IMR-90 (cell line): ENCODE results near the gene ATF7IP. TPM values are rescaled to one million over a fixed set of nuclear protein-coding genes. Genes with fewer than 3 reads are reported as not detected.

Source experiments
- ATAC-seq: fragments of 200-7000 bp; cut with Tn5 transposase; 2 replicates; pipeline ENCODE4 v1.9.1; 2020; ENCODE audit warnings: low read depth, mild to moderate bottlenecking, moderate library complexity
- BruUV-seq: library from RNA; stranded (reverse); fragments of 400-500 nt; replicated peaks from 2 replicates; lab custom pipeline; 2021; lab: Mats Ljungman, UMichigan
- CTCF ChIA-PET: fragments of 300-600 bp; formaldehyde crosslinking; extraction: SDS; loops from one replicate; lab custom pipeline; 2021; ENCODE audit warnings: antibody characterized with exemption; lab: Yijun Ruan, JAX
- POLR2A ChIA-PET: fragments of 300-600 bp; sonication (Branson Sonifier 250); formaldehyde crosslinking; loops from one replicate; lab custom pipeline; 2022; ENCODE audit warnings: antibody characterized with exemption; ENCODE audit not compliant: unreplicated experiment; lab: Charles Lee
- DNase-seq: peaks from one replicate; pipeline ENCODE4 v3.0.0; 2013
- H2AFZ ChIP-seq: replicated peaks from 2 replicates; pipeline ENCODE3; 2013; ENCODE audit warnings: low read length, mild to moderate bottlenecking; ENCODE audit not compliant: poor library complexity
- H2AK5ac ChIP-seq: 2 replicates; pipeline ENCODE4 v1.6.1; 2013; ENCODE audit warnings: low read depth, low read length, inconsistent platforms
- H2AK9ac ChIP-seq: replicated peaks from 2 replicates; pipeline ENCODE3; 2013; ENCODE audit warnings: mild to moderate bottlenecking, low read depth, low read length, moderate library complexity; ENCODE audit not compliant: poor library complexity
- H2BK120ac ChIP-seq: 2 replicates; pipeline ENCODE4 v1.6.1; 2013; ENCODE audit warnings: low read depth, low read length, inconsistent platforms
- H2BK15ac ChIP-seq: 3 replicates; pipeline ENCODE4 v1.6.1; 2013; ENCODE audit warnings: low read depth, low read length, inconsistent platforms
- H2BK20ac ChIP-seq: 2 replicates; pipeline ENCODE4 v1.6.1; 2013; ENCODE audit warnings: low read depth, mild to moderate bottlenecking, inconsistent platforms, low read length, moderate library complexity
- H2BK5ac ChIP-seq: 2 replicates; pipeline ENCODE4 v1.6.1; 2013; ENCODE audit warnings: mild to moderate bottlenecking, low read depth, low read length, inconsistent platforms; ENCODE audit not compliant: poor library complexity, severe bottlenecking
- H3K14ac ChIP-seq: replicated peaks from 2 replicates; pipeline ENCODE4 v1.6.1; 2013; ENCODE audit warnings: low read depth, low read length, inconsistent platforms
- H3K18ac ChIP-seq: 2 replicates; pipeline ENCODE4 v1.6.1; 2013; ENCODE audit warnings: low read depth, low read length, control low read depth
- H3K23ac ChIP-seq: 2 replicates; pipeline ENCODE4 v1.6.1; 2013; ENCODE audit warnings: low read depth, low read length, inconsistent platforms
- H3K27ac ChIP-seq: 2 replicates; pipeline ENCODE4 v1.5.1; 2013; ENCODE audit warnings: mild to moderate bottlenecking, control low read depth, low read length; ENCODE audit not compliant: insufficient read depth
- H3K27me3 ChIP-seq: 2 replicates; pipeline ENCODE4 v1.6.1; 2013; ENCODE audit warnings: low read length; ENCODE audit not compliant: control insufficient read depth, insufficient read depth
- H3K36me3 ChIP-seq: 2 replicates; pipeline ENCODE4 v1.6.1; 2013; ENCODE audit warnings: low read length, mixed read lengths; ENCODE audit not compliant: control insufficient read depth, insufficient read depth
- H3K4ac ChIP-seq: 2 replicates; pipeline ENCODE4 v1.6.1; 2013; ENCODE audit warnings: low read depth, low read length, inconsistent platforms
- H3K4me1 ChIP-seq: 2 replicates; pipeline ENCODE4 v1.6.1; 2013; ENCODE audit warnings: low read length, mixed read lengths; ENCODE audit not compliant: control insufficient read depth, insufficient read depth
- H3K4me2 ChIP-seq: 2 replicates; pipeline ENCODE4 v1.6.1; 2013; ENCODE audit warnings: low read depth, mild to moderate bottlenecking, control low read depth, low read length, moderate library complexity
- H3K4me3 ChIP-seq: 2 replicates; pipeline ENCODE4 v1.5.1; 2013; ENCODE audit warnings: low read depth, mild to moderate bottlenecking, control low read depth, low read length, moderate library complexity; ENCODE audit not compliant: insufficient read depth
- H3K56ac ChIP-seq: 2 replicates; pipeline ENCODE4 v1.6.1; 2013; ENCODE audit warnings: low read length, inconsistent platforms; ENCODE audit not compliant: insufficient read depth; ENCODE audit errors: extremely low read depth
- H3K79me1 ChIP-seq, 2 experiments: 2 replicates each; pipeline ENCODE4 v1.6.1; 2013; ENCODE audit warnings: low read length in 2 of 2, inconsistent platforms in 1 of 2, low read depth in 1 of 2
- H3K9ac ChIP-seq: 2 replicates; pipeline ENCODE4 v1.6.1; 2013; ENCODE audit warnings: low read depth, low read length, control low read depth
- H3K9me1 ChIP-seq: 2 replicates; pipeline ENCODE4 v1.6.1; 2013; ENCODE audit warnings: low read length, inconsistent platforms; ENCODE audit not compliant: insufficient read depth
- H3K9me3 ChIP-seq: 2 replicates; pipeline ENCODE4 v1.6.1; 2013; ENCODE audit warnings: low read length; ENCODE audit not compliant: control insufficient read depth, insufficient read depth
- H4K20me1 ChIP-seq: 2 replicates; pipeline ENCODE4 v1.6.1; 2013; ENCODE audit warnings: low read length, inconsistent platforms; ENCODE audit not compliant: insufficient read depth
- H4K5ac ChIP-seq: 2 replicates; pipeline ENCODE4 v1.6.1; 2013; ENCODE audit warnings: mild to moderate bottlenecking, low read depth, low read length, control low read depth
- H4K8ac ChIP-seq, 2 experiments: 2 replicates each; pipeline ENCODE4 v1.6.1; 2013; ENCODE audit warnings: low read depth in 2 of 2, low read length in 2 of 2, control low read depth in 1 of 2, inconsistent platforms in 1 of 2
- H4K91ac ChIP-seq: 2 replicates; pipeline ENCODE4 v1.6.1; 2013; ENCODE audit warnings: low read depth, low read length, inconsistent platforms; ENCODE audit not compliant: insufficient read depth
- BHLHE40 ChIP-seq: fragments of 150-350 bp; IDR thresholded peaks from 2 replicates; pipeline ENCODE4 v1.6.1; 2016; ENCODE audit warnings: mild to moderate bottlenecking, low read depth, low read length
- CEBPB ChIP-seq: IDR thresholded peaks from 2 replicates; pipeline ENCODE4 v1.6.1; 2012; ENCODE audit warnings: low read depth, low read length, improper control_type of control experiment
- CHD1 ChIP-seq: IDR thresholded peaks from 2 replicates; pipeline ENCODE4 v1.6.1; 2012; ENCODE audit warnings: low read depth, low read length, improper control_type of control experiment
- ELK1 ChIP-seq: fragments of 150-350 bp; IDR thresholded peaks from 2 replicates; pipeline ENCODE4 v1.6.1; 2016; ENCODE audit warnings: low read depth, mild to moderate bottlenecking, low read length, moderate library complexity, borderline replicate concordance
- FOS ChIP-seq: fragments of 150-350 bp; IDR thresholded peaks from 2 replicates; pipeline ENCODE4 v1.6.1; 2016; ENCODE audit warnings: low read depth, low read length
- MAFK ChIP-seq: IDR thresholded peaks from 2 replicates; pipeline ENCODE4 v1.6.1; 2012; ENCODE audit warnings: low read depth, low read length, improper control_type of control experiment
- MAZ ChIP-seq: IDR thresholded peaks from 2 replicates; pipeline ENCODE4 v1.6.1; 2012; ENCODE audit warnings: low read depth, mild to moderate bottlenecking, low read length, improper control_type of control experiment, moderate library complexity, borderline replicate concordance
- MXI1 ChIP-seq: IDR thresholded peaks from 2 replicates; pipeline ENCODE4 v1.6.1; 2012; ENCODE audit warnings: low read depth, mild to moderate bottlenecking, low read length, moderate library complexity, borderline replicate concordance
- NFE2L2 ChIP-seq: fragments of 150-350 bp; IDR thresholded peaks from 2 replicates; pipeline ENCODE4 v1.6.1; 2016; ENCODE audit warnings: low read depth, mild to moderate bottlenecking, low read length
- POLR2A ChIP-seq: IDR thresholded peaks from 2 replicates; pipeline ENCODE4 v1.6.1; 2012; ENCODE audit warnings: mild to moderate bottlenecking, low read depth, low read length
- RAD21 ChIP-seq: IDR thresholded peaks from 2 replicates; pipeline ENCODE4 v1.6.1; 2012; ENCODE audit warnings: low read length, improper control_type of control experiment
- RCOR1 ChIP-seq: IDR thresholded peaks from 2 replicates; pipeline ENCODE4 v1.6.1; 2012; ENCODE audit warnings: mild to moderate bottlenecking, low read length, improper control_type of control experiment; ENCODE audit not compliant: insufficient replicate concordance
- RFX5 ChIP-seq: IDR thresholded peaks from 2 replicates; pipeline ENCODE4 v1.8.0; 2012; ENCODE audit warnings: low read depth, mild to moderate bottlenecking, low read length, moderate library complexity
- SMC3 ChIP-seq: fragments of 150-350 bp; IDR thresholded peaks from 2 replicates; pipeline ENCODE4 v1.6.1; 2016; ENCODE audit warnings: low read depth, mild to moderate bottlenecking, antibody characterized with exemption, low read length, moderate library complexity
- USF2 ChIP-seq: fragments of 150-350 bp; IDR thresholded peaks from 2 replicates; pipeline ENCODE4 v1.6.1; 2017; ENCODE audit warnings: mild to moderate bottlenecking, antibody characterized with exemption, low read length, low read depth
- WGBS, 2 experiments: methylation state at CpG; one replicate each; pipeline versions ENCODE4 v1.1.5 to v1.1.7; 2013; ENCODE audit warnings: missing lambda C conversion rate in 2 of 2; ENCODE audit not compliant: insufficient read length in 1 of 2; ENCODE audit errors: extremely low coverage in 2 of 2; 5-methylcytosine and 5-hydroxymethylcytosine counted together
- dilution Hi-C: fragments of 300-500 bp; cut with HindIII; formaldehyde crosslinking; loops from one replicate; pipeline ENCODE4 v1.14.3; 2018; ENCODE audit warnings: low sequenced_read_pairs; ENCODE audit not compliant: unreplicated experiment
- in situ Hi-C: fragments of 300-500 bp; cut with MboI; formaldehyde crosslinking; loops from 3 replicates; pipeline ENCODE4 v1.14.3; 2019; ENCODE audit warnings: low sequenced_read_pairs, inconsistent platforms, mixed read lengths
- intact Hi-C: fragments of 100-400 bp; cut with micrococcal nuclease; formaldehyde crosslinking; loops from 2 replicates; pipeline ENCODE4 v1.10.0; 2022
- polyA plus RNA-seq, 3 experiments: library from polyadenylated mRNA; depleted of rRNA; stranded (reverse); fragments of >200 nt; gene quantifications; 2 replicates each; pipeline ENCODE4 v1.2.3, GENCODE V29; 2012; ENCODE audit warnings: low replicate concordance in 1 of 3
- total RNA-seq: library from RNA; depleted of rRNA; stranded (reverse); fragments of >200 nt; gene quantifications from 2 replicates; pipeline ENCODE4 v1.2.3, GENCODE V29; 2012
- TF ChIP-seq, protein P1 (sequence below): conservative IDR thresholded peaks from 2 replicates; pipeline ENCODE4 v1.5.1; 2012; ENCODE audit warnings: mild to moderate bottlenecking, low read depth, low read length, improper control_type of control experiment

ATF7IP gene
- total and polyA plus RNA-seq, 2 of the 4 experiments (the other 2 are of a cell fraction) = 9.4 to 22.8 TPM

- Histone ChIP-seq H4K91ac (no peak overlapping the region), H3K27ac (no peak overlapping the region), H2AK5ac (no peak overlapping the region), H3K14ac (no peak overlapping the region), H3K4me2 (no peak overlapping the region), H4K20me1 (no peaks in the 10 kb centered on the region), H3K23ac (no peak overlapping the region), H2AFZ (no peak overlapping the region), H3K9me3 (no peaks in the 10 kb centered on the region), H2BK5ac (no peak overlapping the region), H2AK9ac (no peak overlapping the region), H3K18ac (no peak overlapping the region), H3K27me3 (no peaks in the 10 kb centered on the region), H3K9me1 (no peaks in the 10 kb centered on the region), H2BK120ac (no peak overlapping the region), H4K8ac (no peak overlapping the region), H3K36me3 (no peaks in the 10 kb centered on the region), H3K4me3 (no peak overlapping the region), H3K9ac (no peak overlapping the region), H3K4ac (no peak overlapping the region), H2BK15ac (no peak overlapping the region), H2BK20ac (no peak overlapping the region), H4K5ac (no peak overlapping the region), H3K79me1 (0 out of 4 replicates have a peak, but pooled peaks cover 0 to 2% of the 10 kb centered on the region in 2 experiments), H3K56ac (no peak overlapping the region), H3K4me1 (no peaks in the 10 kb centered on the region; the same call in 1 of the 2 replicates)
- DNase-seq = no peak
- WGBS, 2 experiments = no CpG with 5 or more reads among the region's 1 CpG
- dilution Hi-C loops = no loop called here
- CTCF ChIA-PET = no interaction called here
- TF ChIP-seq USF2 (no peak), POLR2A (no peak), ELK1 (no peak), FOS (no peak), SMC3 (no peak), MAFK (no peak), RCOR1 (no peak), MXI1 (no peak), RFX5 (no peak), MAZ (no peak), BHLHE40 (no peak), CHD1 (no peak), CEBPB (no peak), RAD21 (no peak), NFE2L2 (no peak)
- TF ChIP-seq, protein P1, sequence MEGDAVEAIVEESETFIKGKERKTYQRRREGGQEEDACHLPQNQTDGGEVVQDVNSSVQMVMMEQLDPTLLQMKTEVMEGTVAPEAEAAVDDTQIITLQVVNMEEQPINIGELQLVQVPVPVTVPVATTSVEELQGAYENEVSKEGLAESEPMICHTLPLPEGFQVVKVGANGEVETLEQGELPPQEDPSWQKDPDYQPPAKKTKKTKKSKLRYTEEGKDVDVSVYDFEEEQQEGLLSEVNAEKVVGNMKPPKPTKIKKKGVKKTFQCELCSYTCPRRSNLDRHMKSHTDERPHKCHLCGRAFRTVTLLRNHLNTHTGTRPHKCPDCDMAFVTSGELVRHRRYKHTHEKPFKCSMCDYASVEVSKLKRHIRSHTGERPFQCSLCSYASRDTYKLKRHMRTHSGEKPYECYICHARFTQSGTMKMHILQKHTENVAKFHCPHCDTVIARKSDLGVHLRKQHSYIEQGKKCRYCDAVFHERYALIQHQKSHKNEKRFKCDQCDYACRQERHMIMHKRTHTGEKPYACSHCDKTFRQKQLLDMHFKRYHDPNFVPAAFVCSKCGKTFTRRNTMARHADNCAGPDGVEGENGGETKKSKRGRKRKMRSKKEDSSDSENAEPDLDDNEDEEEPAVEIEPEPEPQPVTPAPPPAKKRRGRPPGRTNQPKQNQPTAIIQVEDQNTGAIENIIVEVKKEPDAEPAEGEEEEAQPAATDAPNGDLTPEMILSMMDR = no peak
- POLR2A ChIA-PET = no interaction called here
- in situ Hi-C loops = loop anchor here (10.0 kb wide), 1 partner anchor 98 kb away; no protein-coding TSS in a partner anchor
- intact Hi-C loops = no loop called here
- BruUV-seq = no TSS peak
- ATAC-seq = no peak
Observed at GRCh38 chr12:14362352-14362751, 3.1 kb upstream of the ATF7IP start.
